Thyroid gland (tissue), 4 donors: ENCODE data around the gene KIAA1549. TPM values are rescaled to one million over a fixed set of nuclear protein-coding genes. Genes with fewer than 3 reads are reported as not detected.

Experiments
- DNase-seq, 2 donors: peaks; one replicate each; pipeline ENCODE4 v3.0.0-alpha.2; 2019
- H3K27ac ChIP-seq, 3 donors: fragments of 200-600 bp; sonication (generic); 1 replicate in 2 of 3; 2 replicates in 1 of 3; pipeline ENCODE4 v1.5.1; 2016 to 2019; ENCODE audit warnings: mild to moderate bottlenecking in 1 of 3, moderate library complexity in 1 of 3
- H3K27me3 ChIP-seq: fragments of 200-600 bp; sonication (generic); one replicate; pipeline ENCODE4 v1.5.1; 2019
- H3K36me3 ChIP-seq, 2 donors: fragments of 200-600 bp; sonication (generic); one replicate each; pipeline ENCODE4 v1.5.1; 2016 to 2019
- H3K4me1 ChIP-seq, 2 donors: fragments of 200-600 bp; sonication (generic); one replicate each; pipeline ENCODE4 v1.5.1; 2017 to 2019
- H3K4me3 ChIP-seq, 3 donors: fragments of 200-600 bp; sonication (generic); replicated peaks in 1 of 3; 1 replicate in 2 of 3; 2 replicates in 1 of 3; pipeline ENCODE4 v1.5.1; 2016; ENCODE audit warnings: mild to moderate bottlenecking in 1 of 3
- H3K9me3 ChIP-seq: fragments of 200-600 bp; sonication (generic); one replicate; pipeline ENCODE4 v1.5.1; 2017
- POLR2A ChIP-seq, 2 donors: fragments of 450-650 bp; IDR thresholded peaks; one replicate each; pipeline ENCODE4 v1.6.1; 2017; ENCODE audit warnings: antibody characterized with exemption in 2 of 2, mild to moderate bottlenecking in 2 of 2, moderate library complexity in 1 of 2
- WGBS, 2 donors: methylation state at CpG; one replicate each; pipeline ENCODE4 v1.1.5; 2017; 5-methylcytosine and 5-hydroxymethylcytosine counted together
- intact Hi-C: fragments of 100-400 bp; cut with DNase I; formaldehyde crosslinking; loops from one replicate; pipeline ENCODE4 v1.15.1; 2023
- total RNA-seq, 4 donors: library from RNA; depleted of rRNA; stranded (reverse); fragments of >200 nt; gene quantifications; one replicate each; pipeline ENCODE4 v1.2.3, GENCODE V29; 2016
- TF ChIP-seq, protein P1 (sequence below), 6 experiments: fragments of 200-600 bp in 3 of 6; fragments of 450-650 bp in 3 of 6; sonication (generic) in 3 of 6; IDR thresholded peaks; one replicate each; pipeline ENCODE4 v1.5.1; 2016 to 2019; ENCODE audit warnings: antibody characterized with exemption in 6 of 6, mild to moderate bottlenecking in 2 of 6, inconsistent platforms in 1 of 6, moderate library complexity in 1 of 6

The KIAA1549 gene
- total RNA-seq, 4 donors from 2014 or later: 1.2 to 3.9 (median 2.6) TPM

DNA sequence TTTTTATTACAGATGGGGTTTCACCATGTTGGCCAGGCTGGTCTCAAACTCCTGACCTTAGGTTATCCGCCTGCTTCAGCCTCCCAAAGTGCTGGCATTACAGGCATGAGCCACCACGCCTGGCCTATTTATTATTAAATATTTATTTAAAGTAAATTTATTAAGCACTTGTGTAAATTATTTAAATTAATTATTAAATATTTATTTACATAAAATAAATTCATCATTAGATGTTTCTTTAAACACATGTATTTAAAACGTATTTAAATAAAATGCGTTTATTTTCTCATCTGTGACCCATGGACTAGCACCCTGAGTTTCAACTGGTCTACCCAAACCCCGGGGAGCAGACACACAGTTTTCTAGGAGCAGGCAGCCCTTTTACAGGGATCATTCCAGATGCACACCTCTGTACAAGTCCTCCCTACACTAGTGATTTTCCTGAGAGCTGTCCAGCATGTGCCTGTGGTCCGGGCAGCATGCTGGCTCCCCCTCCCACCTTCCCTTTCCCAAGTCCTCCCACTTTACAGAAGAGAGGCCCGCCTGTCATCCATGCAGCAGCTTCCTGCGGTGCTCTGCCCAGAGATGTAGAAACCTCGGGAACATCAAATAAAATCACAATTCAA lies 94.0 kb downstream of the KIAA1549 start:
- DNase-seq: no peak
- Histone ChIP-seq H3K9me3 (no peaks in the 10 kb centered on the region), H3K27ac (no peak overlapping the region), H3K36me3 (no peaks in the 10 kb centered on the region), H3K4me3 (no peak overlapping the region), H3K27me3 (no peaks in the 10 kb centered on the region), H3K4me1 (no peaks in the 10 kb centered on the region)
- TF ChIP-seq, protein P1, sequence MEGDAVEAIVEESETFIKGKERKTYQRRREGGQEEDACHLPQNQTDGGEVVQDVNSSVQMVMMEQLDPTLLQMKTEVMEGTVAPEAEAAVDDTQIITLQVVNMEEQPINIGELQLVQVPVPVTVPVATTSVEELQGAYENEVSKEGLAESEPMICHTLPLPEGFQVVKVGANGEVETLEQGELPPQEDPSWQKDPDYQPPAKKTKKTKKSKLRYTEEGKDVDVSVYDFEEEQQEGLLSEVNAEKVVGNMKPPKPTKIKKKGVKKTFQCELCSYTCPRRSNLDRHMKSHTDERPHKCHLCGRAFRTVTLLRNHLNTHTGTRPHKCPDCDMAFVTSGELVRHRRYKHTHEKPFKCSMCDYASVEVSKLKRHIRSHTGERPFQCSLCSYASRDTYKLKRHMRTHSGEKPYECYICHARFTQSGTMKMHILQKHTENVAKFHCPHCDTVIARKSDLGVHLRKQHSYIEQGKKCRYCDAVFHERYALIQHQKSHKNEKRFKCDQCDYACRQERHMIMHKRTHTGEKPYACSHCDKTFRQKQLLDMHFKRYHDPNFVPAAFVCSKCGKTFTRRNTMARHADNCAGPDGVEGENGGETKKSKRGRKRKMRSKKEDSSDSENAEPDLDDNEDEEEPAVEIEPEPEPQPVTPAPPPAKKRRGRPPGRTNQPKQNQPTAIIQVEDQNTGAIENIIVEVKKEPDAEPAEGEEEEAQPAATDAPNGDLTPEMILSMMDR (IDR thresholded peaks at IDR 0.05): no peak
- no peak for TF ChIP-seq POLR2A (IDR thresholded peaks at IDR 0.05)
- WGBS, 2 donors: 87 to 92% methylated on average over 9 of the region's 9 CpGs
- intact Hi-C loops: loop anchor here (5.0 to 10.0 kb wide), 2 partner anchors 95 to 188 kb away; partner anchors contain the start of gene KIAA1549

DNA sequence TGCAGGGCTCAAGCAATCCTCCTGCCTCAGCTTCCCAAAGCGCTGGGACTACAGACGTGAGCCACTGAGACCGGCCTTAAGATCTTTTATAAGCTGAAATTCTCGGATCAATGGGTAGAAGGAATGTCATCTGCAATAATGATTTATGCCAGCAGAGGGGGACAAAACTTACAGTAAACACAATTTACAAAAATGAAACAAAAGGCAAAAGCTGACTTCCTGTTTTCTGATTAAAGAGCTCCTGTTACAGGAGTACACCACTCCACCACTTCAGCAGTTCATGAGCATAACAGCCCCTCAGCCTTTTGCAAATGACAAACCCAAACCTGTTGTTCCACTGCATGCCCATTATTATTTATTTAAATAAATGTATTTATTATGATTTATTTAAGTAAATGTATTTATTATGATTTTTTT lies 94.7 kb downstream of the KIAA1549 start:
- 17 to 23% methylated on average over 4 of the region's 4 CpGs for WGBS, 2 donors
- DNase-seq: peak; percentile 4 to 8
- Histone ChIP-seq H3K36me3 (no peaks in the 10 kb centered on the region), H3K4me3 (no peak overlapping the region), H3K9me3 (no peaks in the 10 kb centered on the region), H3K4me1 (no peaks in the 10 kb centered on the region), H3K27ac (no peak overlapping the region), H3K27me3 (no peaks in the 10 kb centered on the region)
- intact Hi-C loops: loop anchor here (5.0 to 10.0 kb wide), 2 partner anchors 96 to 188 kb away; partner anchors contain the start of gene KIAA1549
- TF ChIP-seq POLR2A (IDR thresholded peaks at IDR 0.05): no peak
- TF ChIP-seq, protein P1 (IDR thresholded peaks at IDR 0.05): peak; percentile 25 to 86 (median 69)

DNA sequence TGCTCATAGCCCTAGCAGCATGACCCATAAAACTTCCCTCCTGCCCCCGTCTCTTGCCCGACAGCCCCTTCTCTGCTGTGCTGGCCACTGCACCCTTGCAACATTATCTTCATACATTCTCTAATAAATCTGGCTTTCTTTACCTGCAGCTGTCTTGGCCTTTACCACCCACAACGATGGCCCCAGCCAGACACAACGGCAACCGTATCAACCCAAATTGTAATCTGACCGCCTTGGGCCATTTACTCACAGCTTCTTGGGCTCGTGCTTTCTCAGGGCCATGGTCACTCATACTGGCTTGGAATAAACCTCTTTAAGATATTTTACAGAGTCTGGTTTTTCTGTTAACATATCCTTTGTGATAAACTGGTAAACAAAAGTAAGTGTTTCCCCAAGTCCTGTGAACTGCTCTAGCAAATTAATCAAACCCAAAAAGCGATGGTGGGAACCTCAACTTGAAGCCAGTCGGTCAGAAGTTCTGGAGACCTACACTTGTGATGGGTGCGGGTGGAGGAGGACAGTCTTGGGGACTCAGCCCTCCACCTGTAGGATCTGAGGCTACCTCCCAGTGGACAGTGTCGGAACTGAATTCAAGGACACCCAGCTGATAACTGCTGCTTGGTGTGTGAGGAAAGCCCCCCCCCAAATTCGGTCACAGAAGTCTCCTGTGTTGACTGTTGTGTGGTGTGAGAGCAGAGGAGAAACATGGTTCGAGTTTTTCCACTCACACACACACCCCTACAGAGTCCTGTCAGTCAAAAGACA lies 95.6 kb downstream of the KIAA1549 start:
- DNase-seq: no peak
- no peaks in the 10 kb centered on the region for H3K36me3 ChIP-seq
- intact Hi-C loops: loop anchor here (5.0 to 10.0 kb wide), 2 partner anchors 97 to 189 kb away; partner anchors contain the start of gene KIAA1549
- no peak overlapping the region for H3K27ac ChIP-seq
- WGBS, 2 donors: 95 to 96% methylated on average over 13 of the region's 13 CpGs
- H3K4me1 ChIP-seq: no peaks in the 10 kb centered on the region
- TF ChIP-seq POLR2A (IDR thresholded peaks at IDR 0.05): no peak
- TF ChIP-seq, protein P1 (IDR thresholded peaks at IDR 0.05): no peak
- H3K27me3 ChIP-seq: no peaks in the 10 kb centered on the region
- H3K4me3 ChIP-seq: no peak overlapping the region
- no peaks in the 10 kb centered on the region for H3K9me3 ChIP-seq

DNA sequence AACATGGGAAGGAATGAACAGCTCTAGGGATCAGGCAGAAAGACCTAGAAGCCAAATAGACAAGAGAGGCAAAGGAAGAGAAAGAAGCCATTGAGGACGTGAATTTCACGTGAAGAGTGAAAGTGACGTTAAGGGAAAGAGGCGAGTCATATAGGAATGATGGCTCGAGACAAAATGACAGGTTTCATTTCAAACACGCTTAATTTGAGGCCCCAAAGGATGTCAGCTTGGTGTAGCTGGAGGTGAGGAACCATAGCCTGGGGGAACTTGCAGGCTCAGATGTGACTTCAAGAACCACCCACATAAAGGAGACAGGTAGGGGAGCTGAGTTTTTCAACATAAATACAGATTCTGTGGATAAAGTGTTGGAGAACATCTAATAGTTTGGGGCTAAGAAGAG lies 98.9 kb downstream of the KIAA1549 start:
- H3K4me1 ChIP-seq: no peaks in the 10 kb centered on the region
- intact Hi-C loops: loop anchor here (10.0 kb wide), 1 partner anchor 193 kb away; no protein-coding TSS in a partner anchor
- H3K27me3 ChIP-seq: no peaks in the 10 kb centered on the region
- H3K9me3 ChIP-seq: no peaks in the 10 kb centered on the region
- no peak overlapping the region for H3K4me3 ChIP-seq
- 97 to 98% methylated on average over 6 of the region's 6 CpGs for WGBS, 2 donors
- no peak overlapping the region for H3K27ac ChIP-seq
- no peak for DNase-seq
- TF ChIP-seq POLR2A (IDR thresholded peaks at IDR 0.05): no peak
- TF ChIP-seq, protein P1 (IDR thresholded peaks at IDR 0.05): no peak
- H3K36me3 ChIP-seq: no peaks in the 10 kb centered on the region
